ENCODE data around the gene VPS16. TPM values are rescaled to one million over a fixed set of nuclear protein-coding genes. Genes with fewer than 3 reads are reported as not detected.

Gene VPS16
- total RNA-seq, 3 donors from 2014 or later (not counting 1 experiment from before 2014, with no cell fraction given): 108 to 118 (median 109) TPM

DNA sequence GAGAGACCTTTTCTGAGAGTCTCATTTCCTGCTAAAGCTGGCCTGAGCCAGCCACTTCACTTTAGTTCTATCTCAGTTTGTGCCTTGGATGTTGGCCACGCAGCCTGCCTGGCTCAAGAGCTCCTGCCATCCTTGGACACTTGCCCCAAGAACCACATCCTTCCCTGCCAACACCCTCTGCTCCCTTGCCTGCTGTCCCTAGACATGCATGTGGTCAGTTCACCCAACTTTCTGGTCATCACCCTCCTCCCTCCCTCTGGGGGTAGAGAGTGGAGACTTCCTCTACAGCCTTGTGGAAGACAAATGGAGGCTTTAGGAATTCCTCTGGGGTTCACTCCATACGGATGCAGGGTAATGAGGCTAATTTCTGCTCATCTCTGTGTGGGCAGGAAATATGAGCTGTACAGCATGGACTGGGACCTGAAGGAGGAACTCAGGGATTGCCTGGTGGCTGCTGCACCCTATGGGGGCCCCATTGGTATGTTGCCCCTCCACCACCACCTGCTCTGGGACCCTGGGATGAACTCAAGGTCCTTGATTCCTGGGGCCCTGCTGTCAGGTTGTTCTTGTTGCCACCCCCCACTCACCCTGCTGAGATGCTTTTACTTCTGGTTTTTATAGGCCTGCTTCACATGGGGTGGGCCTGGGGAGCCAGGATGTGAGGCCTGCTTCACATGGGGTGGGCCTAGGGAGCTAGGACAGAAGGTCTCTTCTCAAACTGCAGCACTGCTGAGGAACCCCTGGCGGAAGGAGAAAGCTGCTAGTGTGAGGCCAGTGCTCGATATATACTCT, 19.0 kb downstream of the VPS16 start:
- Mint-ChIP-seq H3K27ac (peak overlapping the region in 1 of 2 donors; percentile 44), H3K27me3 (ENCODE audit: low read depth in 2 of 2) (no peaks in the 10 kb centered on the region), H3K9me3 (no peaks in the 10 kb centered on the region), H3K4me3 (no peak overlapping the region), H3K4me1 (peaks cover 8 to 22% of the 10 kb centered on the region in 2 donors), H3K36me3 (no peaks in the 10 kb centered on the region)
- intact Hi-C loops (cut with micrococcal nuclease): no loop called here
- peaks cover 20% of the 10 kb centered on the region for H3K4me1 ChIP-seq (ENCODE audit: control insufficient read depth, insufficient read depth, low read length)
- H3K36me3 ChIP-seq (ENCODE audit: control insufficient read depth, insufficient read depth, low read length): peaks cover 29% of the 10 kb centered on the region
- 93% methylated on average over 4 of the region's 4 CpGs for WGBS (ENCODE audit: insufficient coverage)
- no peak overlapping the region for H3K4me3 ChIP-seq (ENCODE audit: low read length)
- ATAC-seq (no peak), DNase-seq (no peak)
- TF ChIP-seq, protein P1, sequence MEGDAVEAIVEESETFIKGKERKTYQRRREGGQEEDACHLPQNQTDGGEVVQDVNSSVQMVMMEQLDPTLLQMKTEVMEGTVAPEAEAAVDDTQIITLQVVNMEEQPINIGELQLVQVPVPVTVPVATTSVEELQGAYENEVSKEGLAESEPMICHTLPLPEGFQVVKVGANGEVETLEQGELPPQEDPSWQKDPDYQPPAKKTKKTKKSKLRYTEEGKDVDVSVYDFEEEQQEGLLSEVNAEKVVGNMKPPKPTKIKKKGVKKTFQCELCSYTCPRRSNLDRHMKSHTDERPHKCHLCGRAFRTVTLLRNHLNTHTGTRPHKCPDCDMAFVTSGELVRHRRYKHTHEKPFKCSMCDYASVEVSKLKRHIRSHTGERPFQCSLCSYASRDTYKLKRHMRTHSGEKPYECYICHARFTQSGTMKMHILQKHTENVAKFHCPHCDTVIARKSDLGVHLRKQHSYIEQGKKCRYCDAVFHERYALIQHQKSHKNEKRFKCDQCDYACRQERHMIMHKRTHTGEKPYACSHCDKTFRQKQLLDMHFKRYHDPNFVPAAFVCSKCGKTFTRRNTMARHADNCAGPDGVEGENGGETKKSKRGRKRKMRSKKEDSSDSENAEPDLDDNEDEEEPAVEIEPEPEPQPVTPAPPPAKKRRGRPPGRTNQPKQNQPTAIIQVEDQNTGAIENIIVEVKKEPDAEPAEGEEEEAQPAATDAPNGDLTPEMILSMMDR (IDR thresholded peaks at IDR 0.05): no peak
- no peaks in the 10 kb centered on the region for H3K9me3 ChIP-seq (ENCODE audit: control insufficient read depth, insufficient read depth, low read length)
- no peak overlapping the region for H3K27ac ChIP-seq (ENCODE audit: low read length)
- H3K27me3 ChIP-seq (ENCODE audit: control insufficient read depth, insufficient read depth, low read length): no peaks in the 10 kb centered on the region

DNA sequence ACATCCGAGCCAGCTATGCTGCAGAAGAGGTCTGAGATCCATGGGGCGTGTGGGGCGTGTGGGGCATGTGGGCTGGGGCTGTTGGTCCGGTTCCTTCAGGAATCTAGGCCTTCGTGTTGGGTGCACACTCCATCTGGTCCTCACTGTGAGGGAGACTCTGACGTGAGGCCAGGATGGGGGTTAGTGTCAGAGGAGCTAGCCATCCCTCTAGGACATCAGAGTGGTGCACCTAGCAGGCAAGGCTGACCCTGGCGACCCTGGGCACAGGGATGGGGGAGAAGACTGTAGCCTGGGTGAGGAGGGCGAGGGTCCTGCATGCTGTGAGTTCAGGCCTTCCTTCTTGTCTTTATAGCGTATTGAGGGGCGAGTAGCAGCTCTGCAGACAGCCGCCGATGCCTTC, 24.1 kb downstream of the VPS16 start:
- Histone ChIP-seq H3K27me3 (ENCODE audit: control insufficient read depth, insufficient read depth, low read length) (no peaks in the 10 kb centered on the region), H3K36me3 (ENCODE audit: control insufficient read depth, insufficient read depth, low read length) (peaks cover 38% of the 10 kb centered on the region), H3K27ac (ENCODE audit: low read length) (peak overlapping the region; percentile 63), H3K9me3 (ENCODE audit: control insufficient read depth, insufficient read depth, low read length) (no peaks in the 10 kb centered on the region), H3K4me3 (ENCODE audit: low read length) (no peak overlapping the region), H3K4me1 (ENCODE audit: control insufficient read depth, insufficient read depth, low read length) (peaks cover 54% of the 10 kb centered on the region)
- Mint-ChIP-seq H3K4me3 (peak overlapping the region; percentile 82), H3K27me3 (ENCODE audit: low read depth in 2 of 2) (no peaks in the 10 kb centered on the region), H3K4me1 (peaks cover 46 to 54% of the 10 kb centered on the region in 2 donors), H3K27ac (peak overlapping the region; percentile 89 to 97), H3K36me3 (no peaks in the 10 kb centered on the region), H3K9me3 (no peaks in the 10 kb centered on the region)
- intact Hi-C loops (cut with micrococcal nuclease): loop anchor here (1.0 to 2.0 kb wide), 2 partner anchors 118 to 136 kb away; no protein-coding TSS in a partner anchor
- TF ChIP-seq, protein P1 (IDR thresholded peaks at IDR 0.05): no peak
- WGBS (ENCODE audit: insufficient coverage): 97% methylated on average over 12 of the region's 12 CpGs
- no peak for DNase-seq
- no peak for ATAC-seq

DNA sequence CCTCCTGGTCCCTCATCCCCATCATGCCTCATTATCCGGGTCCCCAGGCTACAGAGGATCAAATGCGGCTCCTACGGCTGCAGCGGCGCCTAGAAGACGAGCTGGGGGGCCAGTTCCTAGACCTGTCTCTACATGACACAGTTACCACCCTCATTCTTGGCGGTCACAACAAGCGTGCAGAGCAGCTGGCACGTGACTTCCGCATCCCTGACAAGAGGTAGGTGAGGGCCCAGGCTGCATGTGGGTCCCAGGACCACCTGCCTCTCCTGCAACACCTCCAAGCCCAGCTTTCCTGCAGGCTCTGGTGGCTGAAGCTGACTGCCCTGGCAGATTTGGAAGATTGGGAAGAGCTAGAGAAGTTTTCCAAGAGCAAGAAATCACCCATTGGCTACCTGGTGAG, 24.6 kb downstream of the VPS16 start:
- no peaks in the 10 kb centered on the region for H3K9me3 Mint-ChIP-seq
- WGBS (ENCODE audit: insufficient coverage): 83% methylated on average over 10 of the region's 10 CpGs
- no peaks in the 10 kb centered on the region for H3K36me3 Mint-ChIP-seq
- no peaks in the 10 kb centered on the region for H3K9me3 ChIP-seq (ENCODE audit: control insufficient read depth, insufficient read depth, low read length)
- H3K36me3 ChIP-seq (ENCODE audit: control insufficient read depth, insufficient read depth, low read length): peaks cover 38% of the 10 kb centered on the region
- peaks cover 46 to 54% of the 10 kb centered on the region in 2 donors for H3K4me1 Mint-ChIP-seq
- H3K27me3 Mint-ChIP-seq (ENCODE audit: low read depth in 2 of 2): no peaks in the 10 kb centered on the region
- H3K4me3 ChIP-seq (ENCODE audit: low read length): no peak overlapping the region
- H3K27me3 ChIP-seq (ENCODE audit: control insufficient read depth, insufficient read depth, low read length): no peaks in the 10 kb centered on the region
- H3K27ac Mint-ChIP-seq: peak overlapping the region; percentile 89 to 97
- DNase-seq (no peak), ATAC-seq (no peak)
- H3K4me1 ChIP-seq (ENCODE audit: control insufficient read depth, insufficient read depth, low read length): peaks cover 54% of the 10 kb centered on the region
- TF ChIP-seq, protein P1 (IDR thresholded peaks at IDR 0.05): no peak
- H3K27ac ChIP-seq (ENCODE audit: low read length): peak overlapping the region; percentile 63
- intact Hi-C loops (cut with micrococcal nuclease): loop anchor here (1.0 to 2.0 kb wide), 2 partner anchors 117 to 136 kb away; no protein-coding TSS in a partner anchor
- H3K4me3 Mint-ChIP-seq: peak overlapping the region; percentile 82
